Measurements from ENCODE around the gene SPG7. TPM values are rescaled to one million over a fixed set of nuclear protein-coding genes. Genes with fewer than 3 reads are reported as not detected.

Gene SPG7
- polyA plus RNA-seq, 1 experiment, result 50.1 TPM

DNA sequence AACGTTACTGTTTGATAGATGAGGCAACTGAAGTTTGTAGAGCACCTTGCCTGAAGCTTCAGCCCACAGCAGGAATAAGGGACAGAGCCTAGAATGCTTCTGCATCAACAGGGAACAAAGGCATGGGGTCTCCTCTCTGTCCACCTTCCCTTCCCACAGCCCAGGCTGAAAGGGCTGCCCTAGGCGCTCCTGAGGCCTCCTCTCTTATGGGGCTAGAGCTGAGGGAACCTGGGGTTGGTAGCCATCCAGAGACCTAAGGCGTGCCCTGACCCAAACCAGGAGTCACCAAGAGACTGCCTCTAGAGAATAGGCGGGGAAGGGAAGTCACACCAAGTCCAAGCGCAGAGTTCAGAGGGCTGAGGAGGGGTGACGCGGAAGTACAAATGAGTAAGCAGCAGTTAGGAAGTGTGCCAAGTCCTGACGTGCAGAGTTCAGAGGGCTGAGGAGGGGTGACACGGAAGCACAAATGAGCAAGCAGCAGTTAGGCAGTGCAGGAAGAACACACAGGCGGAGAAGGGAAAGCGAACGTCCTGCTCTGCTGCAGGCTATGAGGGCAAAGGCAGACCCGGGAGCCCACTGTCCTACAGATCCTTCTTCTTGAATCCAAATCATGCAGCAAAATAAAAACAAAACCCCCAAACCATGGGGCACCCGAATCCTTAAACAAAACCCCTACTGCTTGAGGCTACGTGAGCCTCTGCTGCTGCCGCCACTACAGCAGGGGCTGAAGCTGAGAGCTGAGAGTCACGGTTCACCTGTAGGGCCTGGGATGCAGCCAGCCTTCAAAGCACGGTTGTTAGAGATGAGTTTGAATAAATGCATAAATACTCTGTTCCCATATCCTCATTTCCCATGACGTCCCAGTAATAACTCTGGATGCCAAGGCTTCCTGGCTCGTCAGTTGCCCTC, 2.7 kb upstream of the SPG7 start:
- peak; percentile 77 for DNase-seq (ENCODE audit: low read depth, low spot score)
- no peaks in the 10 kb centered on the region; the same call in 1 of the 2 replicates for H3K9me3 ChIP-seq (ENCODE audit: control insufficient read depth, insufficient read depth, low read length)
- peak overlapping the region; percentile 65 for H3K27ac ChIP-seq (ENCODE audit: low read depth, low read length)
- TF ChIP-seq, protein P1, sequence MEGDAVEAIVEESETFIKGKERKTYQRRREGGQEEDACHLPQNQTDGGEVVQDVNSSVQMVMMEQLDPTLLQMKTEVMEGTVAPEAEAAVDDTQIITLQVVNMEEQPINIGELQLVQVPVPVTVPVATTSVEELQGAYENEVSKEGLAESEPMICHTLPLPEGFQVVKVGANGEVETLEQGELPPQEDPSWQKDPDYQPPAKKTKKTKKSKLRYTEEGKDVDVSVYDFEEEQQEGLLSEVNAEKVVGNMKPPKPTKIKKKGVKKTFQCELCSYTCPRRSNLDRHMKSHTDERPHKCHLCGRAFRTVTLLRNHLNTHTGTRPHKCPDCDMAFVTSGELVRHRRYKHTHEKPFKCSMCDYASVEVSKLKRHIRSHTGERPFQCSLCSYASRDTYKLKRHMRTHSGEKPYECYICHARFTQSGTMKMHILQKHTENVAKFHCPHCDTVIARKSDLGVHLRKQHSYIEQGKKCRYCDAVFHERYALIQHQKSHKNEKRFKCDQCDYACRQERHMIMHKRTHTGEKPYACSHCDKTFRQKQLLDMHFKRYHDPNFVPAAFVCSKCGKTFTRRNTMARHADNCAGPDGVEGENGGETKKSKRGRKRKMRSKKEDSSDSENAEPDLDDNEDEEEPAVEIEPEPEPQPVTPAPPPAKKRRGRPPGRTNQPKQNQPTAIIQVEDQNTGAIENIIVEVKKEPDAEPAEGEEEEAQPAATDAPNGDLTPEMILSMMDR (IDR thresholded peaks at IDR 0.05; ENCODE audit: low read depth, low read length), result no peak
- H3K27me3 ChIP-seq (ENCODE audit: control insufficient read depth, insufficient read depth, low read length), result no peaks in the 10 kb centered on the region
- ChIA-PET CTCF (no interaction called here), POLR2A (no interaction called here)
- H3K4me3 ChIP-seq (ENCODE audit: low read depth, low read length), result no peak overlapping the region

- Histone ChIP-seq H3K27ac (ENCODE audit: low read depth, low read length) (no peak overlapping the region), H3K27me3 (ENCODE audit: control insufficient read depth, insufficient read depth, low read length) (no peaks in the 10 kb centered on the region), H3K9me3 (ENCODE audit: control insufficient read depth, insufficient read depth, low read length) (no peaks in the 10 kb centered on the region; the same call in 1 of the 2 replicates), H3K4me3 (ENCODE audit: low read depth, low read length) (no peak overlapping the region)
- POLR2A ChIA-PET, result interaction anchor here (0.6 kb wide), 1 partner anchor 159 kb away, joined by 4 read pairs; no protein-coding TSS in a partner anchor
- no peak for DNase-seq (ENCODE audit: low read depth, low spot score)
- CTCF ChIA-PET, result no interaction called here
- TF ChIP-seq, protein P1 (IDR thresholded peaks at IDR 0.05; ENCODE audit: low read depth, low read length), result no peak
These were observed 2.1 kb upstream of the SPG7 start for GRCh38 chr16:89506113-89506504.

- CTCF ChIA-PET, result interaction anchor here (0.6 to 0.8 kb wide), 4 partner anchors 62 to 174 kb away, joined by 3 to 7 read pairs (median 3); no protein-coding TSS in a partner anchor
These were observed 1.4 kb upstream of the SPG7 start for GRCh38 chr16:89506791-89507191.

GRCh38 chr16:89507214-89507833, 879 bp upstream of the SPG7 start:
- H3K27me3 ChIP-seq (ENCODE audit: control insufficient read depth, insufficient read depth, low read length), result no peaks in the 10 kb centered on the region
- ChIA-PET CTCF (interaction anchor here (0.6 to 3.4 kb wide), 6 partner anchors 12 to 219 kb away, joined by 3 to 18 read pairs (median 4); no protein-coding TSS in a partner anchor), POLR2A (interaction anchor here (0.5 to 1.8 kb wide), 5 partner anchors 12 to 149 kb away, joined by 3 to 7 read pairs (median 5); partner anchors contain the start of gene ANKRD11)
- H3K27ac ChIP-seq (ENCODE audit: low read depth, low read length), result peak overlapping the region; percentile 82
- H3K9me3 ChIP-seq (ENCODE audit: control insufficient read depth, insufficient read depth, low read length), result no peaks in the 10 kb centered on the region
- H3K4me3 ChIP-seq (ENCODE audit: low read depth, low read length), result peak overlapping the region; percentile 81
- TF ChIP-seq, protein P1 (IDR thresholded peaks at IDR 0.05; ENCODE audit: low read depth, low read length), result peak; percentile 5; the same call in 1 of the 2 replicates
- DNase-seq (ENCODE audit: low read depth, low spot score), result no peak

More at GRCh38 chr16:89506791-89507191, 1.4 kb upstream of the SPG7 start:
- H3K9me3 ChIP-seq (ENCODE audit: control insufficient read depth, insufficient read depth, low read length), result no peaks in the 10 kb centered on the region; the same call in 1 of the 2 replicates
- H3K4me3 ChIP-seq (ENCODE audit: low read depth, low read length), result peak overlapping the region; percentile 81
- TF ChIP-seq, protein P1 (IDR thresholded peaks at IDR 0.05; ENCODE audit: low read depth, low read length), result no peak
- no peak for DNase-seq (ENCODE audit: low read depth, low spot score)
- POLR2A ChIA-PET, result interaction anchor here (0.6 to 1.8 kb wide), 4 partner anchors 12 to 160 kb away, joined by 4 to 7 read pairs (median 6); partner anchors contain the start of gene ANKRD11
- no peak overlapping the region for H3K27ac ChIP-seq (ENCODE audit: low read depth, low read length)
- H3K27me3 ChIP-seq (ENCODE audit: control insufficient read depth, insufficient read depth, low read length), result no peaks in the 10 kb centered on the region
